AG10803 (cell line): ENCODE data around the gene GFOD2.

ENCODE experiments used
- DNase-seq: peaks from one replicate; pipeline ENCODE4 v3.0.0; 2010; ENCODE audit warnings: low read depth
- H3K4me3 ChIP-seq: 2 replicates; pipeline ENCODE4 v1.5.1; 2011; ENCODE audit warnings: mild to moderate bottlenecking, low read length, control low read depth
- CTCF ChIP-seq: conservative IDR thresholded peaks from 2 replicates; pipeline ENCODE4 v1.5.1; 2011; ENCODE audit warnings: mild to moderate bottlenecking, low read length, control low read depth, inconsistent platforms

Gene GFOD2

GRCh38 chr16:67666559-67667452 lies 52.3 kb downstream of the GFOD2 start, which contains the start of the genes C16orf86 and ENKD1:
Gene C16orf86, plus strand, starts transcription at chr16:67666814. Its CDS starts 157 bp downstream, at chr16:67666971.
Gene ENKD1, minus strand, starts transcription at chr16:67666750. Its CDS starts 308 bp downstream, at chr16:67666442.
- H3K4me3 ChIP-seq: peak within 1 kb of the TSS; percentile 64
- TF ChIP-seq CTCF: no peak
- peak; percentile 71 for DNase-seq

GRCh38 chr16:67666032-67666551 lies 53.0 kb downstream of the GFOD2 start:
- DNase-seq: no peak
- peak overlapping the region; percentile 64 for H3K4me3 ChIP-seq
- no peak for TF ChIP-seq CTCF

GRCh38 chr16:67665598-67665997 lies 53.5 kb downstream of the GFOD2 start:
- H3K4me3 ChIP-seq: peak overlapping the region; percentile 64
- DNase-seq: no peak
- TF ChIP-seq CTCF: no peak

GRCh38 chr16:67664871-67665270 lies 54.2 kb downstream of the GFOD2 start:
- H3K4me3 ChIP-seq: no peak overlapping the region
- no peak for DNase-seq
- no peak for TF ChIP-seq CTCF

- no peak for DNase-seq
- H3K4me3 ChIP-seq: no peak overlapping the region
- no peak for TF ChIP-seq CTCF
Measured at GRCh38 chr16:67664258-67664657, 54.9 kb downstream of the GFOD2 start.

- H3K4me3 ChIP-seq: no peak overlapping the region
- no peak for DNase-seq
- TF ChIP-seq CTCF: no peak
Measured at GRCh38 chr16:67663877-67664222, 55.3 kb downstream of the GFOD2 start.
